GM19438 (cell line): ENCODE measurements around the gene PTPRG.

Experiments used
- ATAC-seq: cut with Tn5 transposase; IDR thresholded peaks from one replicate; pipeline ENCODE4 v1.9.1; 2021; ENCODE audit warnings: low read depth; ENCODE audit not compliant: unreplicated experiment

PTPRG gene

DNA sequence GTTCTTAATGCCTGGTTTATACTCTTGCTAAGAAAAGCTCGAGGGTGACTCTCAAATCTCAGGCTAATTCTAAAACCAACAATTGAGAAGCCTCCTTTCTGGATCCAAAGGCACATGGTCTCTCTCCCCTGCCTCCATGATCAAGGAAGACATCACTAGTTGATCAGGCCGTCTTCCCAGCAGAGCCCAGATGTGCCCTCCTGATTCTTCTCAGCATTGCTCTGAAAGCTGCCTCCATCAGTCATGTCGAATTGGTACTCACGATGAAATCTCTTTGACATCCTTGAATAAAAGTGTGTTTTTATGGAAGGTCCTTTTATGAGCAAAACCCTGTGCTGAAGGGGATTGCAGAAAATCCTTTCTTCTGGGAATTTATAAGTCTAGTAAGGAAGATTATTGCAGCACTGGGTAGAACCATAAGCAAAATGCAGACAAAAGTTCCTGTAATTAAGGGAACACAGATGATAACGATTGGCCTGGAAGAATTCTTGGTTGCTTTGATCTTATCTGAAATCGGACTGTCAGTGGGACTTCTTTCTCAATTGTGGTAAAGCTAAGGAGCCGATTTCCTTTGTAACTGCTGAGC, 345.9 kb downstream of the PTPRG start:
- no peak for ATAC-seq

DNA sequence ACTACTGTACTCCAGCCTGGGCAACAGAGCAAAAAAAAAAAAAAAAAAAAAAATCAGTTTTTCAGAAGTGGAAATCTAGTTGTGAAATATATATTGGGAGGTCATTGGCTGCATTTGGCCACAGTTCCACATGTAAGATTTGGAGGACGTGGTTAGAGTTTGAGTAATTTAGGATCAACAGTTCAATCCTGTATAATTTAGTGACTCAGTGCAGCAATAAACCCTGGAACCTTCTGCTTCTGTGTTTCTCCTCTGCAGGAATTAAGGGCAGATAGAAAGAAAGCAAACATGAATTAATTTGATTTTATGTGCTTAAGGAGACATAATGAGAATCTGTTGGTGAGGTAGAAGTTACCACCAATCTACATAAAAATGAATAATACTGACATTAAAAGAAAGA, 347.0 kb downstream of the PTPRG start:
- ATAC-seq, result no peak

- ATAC-seq, result no peak
Observed at GRCh38 chr3:61910732-61911131, 349.4 kb downstream of the PTPRG start.

DNA sequence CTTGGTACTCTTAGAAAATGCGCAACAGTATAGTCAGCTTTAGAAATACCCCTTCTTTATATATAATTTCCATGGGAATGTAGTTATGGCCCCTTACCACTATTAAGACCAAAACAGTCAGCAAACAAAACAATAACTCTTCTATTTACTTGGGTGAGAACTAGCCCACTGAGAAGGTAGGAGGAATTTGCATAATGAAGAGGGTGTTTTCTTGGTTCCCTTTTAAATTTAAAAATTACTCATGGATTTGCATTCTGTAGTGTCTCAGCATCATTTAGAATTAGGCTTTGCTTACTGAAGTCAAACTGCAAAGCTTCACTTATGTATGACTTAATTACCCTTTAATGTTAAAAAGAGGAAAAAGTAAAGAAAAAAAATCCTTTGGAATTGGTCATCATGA, 350.8 kb downstream of the PTPRG start:
- ATAC-seq, result no peak

DNA sequence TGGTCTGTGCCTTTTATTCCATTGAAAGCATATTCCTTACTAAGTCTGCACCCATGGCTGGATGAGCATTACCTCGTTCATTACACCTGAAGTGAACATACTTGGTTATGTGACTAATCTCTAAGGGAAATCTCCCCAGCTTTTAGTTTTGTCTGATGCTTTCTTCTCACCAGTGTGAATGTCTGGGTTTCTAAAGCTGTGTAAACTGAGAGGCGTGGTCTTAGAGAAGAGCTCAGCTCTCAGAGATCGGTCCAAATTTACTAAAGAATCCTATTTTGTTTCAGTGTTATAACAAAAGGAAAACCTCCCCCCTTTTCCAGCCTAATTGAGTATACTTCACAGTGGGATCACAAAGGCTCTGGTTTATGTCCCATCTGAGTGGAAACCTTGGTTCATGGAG, 352.3 kb downstream of the PTPRG start:
- ATAC-seq, result no peak

DNA sequence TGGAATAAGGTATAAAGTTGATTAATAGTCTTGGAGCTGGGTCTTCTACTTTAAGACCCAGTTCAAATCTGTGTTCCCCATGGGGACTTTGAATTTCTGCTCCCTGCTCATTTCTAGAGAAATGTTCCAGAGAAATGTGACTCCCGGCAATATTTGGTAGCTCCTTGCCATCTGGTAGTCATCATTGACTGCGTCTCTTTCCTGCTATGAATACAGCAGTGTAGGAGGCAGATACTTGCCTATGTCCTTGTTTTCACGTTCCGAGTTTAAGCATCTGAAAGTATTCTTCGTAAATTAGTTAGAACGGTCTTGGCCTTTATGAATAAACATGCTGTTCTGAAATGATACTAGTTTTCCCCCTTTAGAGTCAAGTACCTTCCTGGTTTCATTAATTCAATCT, 352.9 kb downstream of the PTPRG start:
- no peak for ATAC-seq

- ATAC-seq, result no peak
Observed at GRCh38 chr3:61915296-61915695, 353.9 kb downstream of the PTPRG start.

- ATAC-seq, result no peak
Observed at GRCh38 chr3:61919371-61919770, 358.0 kb downstream of the PTPRG start.

DNA sequence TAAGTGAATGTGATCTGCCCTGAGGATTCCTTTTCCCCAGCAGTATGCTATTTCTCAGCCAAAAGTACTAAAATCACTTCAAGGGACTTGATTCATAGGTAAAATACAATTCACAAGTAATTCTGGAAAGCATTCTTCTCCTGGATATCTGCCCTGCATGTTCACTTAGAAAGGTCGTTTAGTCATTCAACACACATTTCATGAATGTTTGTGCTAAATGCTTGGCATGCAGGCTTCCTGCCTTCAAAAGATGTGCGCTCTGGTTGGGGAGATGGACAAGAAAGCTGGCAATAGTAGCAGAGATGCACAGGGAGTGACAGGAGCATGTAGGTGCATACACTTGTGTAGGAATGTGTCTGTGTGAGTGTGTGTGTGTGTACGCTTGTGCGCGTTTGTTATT, 360.7 kb downstream of the PTPRG start:
- no peak for ATAC-seq

DNA sequence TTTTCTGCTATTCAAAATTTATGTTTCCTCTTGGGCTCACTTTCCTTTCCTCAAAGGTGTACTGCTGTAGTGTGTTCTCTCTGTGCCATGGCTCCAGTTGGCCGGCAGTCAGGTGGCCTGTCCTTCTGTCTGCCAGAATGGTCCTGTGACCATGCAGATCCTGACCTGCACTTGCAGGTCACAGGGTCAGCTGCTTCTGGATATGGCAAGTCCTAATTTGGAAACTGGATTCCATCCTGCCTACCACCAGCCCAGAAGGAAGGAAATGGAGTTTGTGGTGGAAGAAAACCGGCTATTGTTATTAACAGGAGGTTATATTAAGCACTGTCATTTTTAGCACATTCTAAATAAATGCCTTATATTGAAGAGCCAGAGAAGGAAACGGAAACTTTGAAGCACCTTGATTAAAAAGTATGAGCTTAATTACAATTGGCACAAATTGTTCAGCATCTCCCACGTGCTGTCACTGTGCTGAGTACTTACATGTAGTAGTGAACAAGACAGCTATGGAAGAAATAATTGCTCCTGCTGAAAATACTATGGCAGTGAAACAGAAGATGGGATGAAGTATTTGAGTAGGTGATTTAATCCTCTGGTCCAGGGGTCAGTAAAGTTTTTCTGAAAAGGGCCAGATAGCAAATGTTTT, 362.8 kb downstream of the PTPRG start:
- no peak for ATAC-seq

- no peak for ATAC-seq
Observed at GRCh38 chr3:61924991-61925390, 363.6 kb downstream of the PTPRG start.

DNA sequence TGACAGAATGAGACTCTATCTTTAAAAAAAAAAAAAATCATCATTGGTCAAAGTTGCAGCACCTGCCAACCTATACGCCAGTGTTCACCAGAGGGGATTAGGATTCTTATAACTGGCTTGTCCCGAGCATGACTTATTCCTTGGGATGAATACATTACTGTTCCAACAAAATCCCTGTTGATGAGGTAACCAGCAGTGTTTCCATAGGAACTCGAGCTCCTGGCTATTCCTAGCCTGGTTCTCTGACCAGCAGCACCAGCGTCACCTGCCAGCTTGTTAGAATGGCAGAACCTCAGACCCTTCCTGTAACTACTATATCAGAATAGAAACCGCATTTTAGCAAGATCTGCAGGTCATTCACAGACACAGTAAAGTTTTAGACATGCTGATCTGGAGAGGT, 364.4 kb downstream of the PTPRG start:
- no peak for ATAC-seq

DNA sequence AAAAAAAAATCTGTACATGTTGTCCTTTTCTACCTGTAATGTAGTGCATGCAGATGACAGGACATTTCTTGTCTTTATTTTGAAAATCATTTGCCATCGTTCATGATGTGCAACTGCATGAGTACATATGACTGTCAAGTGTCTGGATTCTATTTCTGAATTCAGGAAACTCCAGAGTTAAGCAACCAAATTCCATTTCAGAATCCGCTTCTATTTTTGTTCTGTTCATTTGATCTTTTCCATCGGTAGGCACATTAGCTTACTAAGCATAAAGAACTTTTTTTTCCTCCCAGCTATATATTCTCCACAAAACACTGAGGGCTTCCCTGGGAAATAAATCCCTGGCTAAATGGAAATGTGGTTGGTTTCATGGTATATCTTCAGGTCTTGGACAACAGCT, 365.6 kb downstream of the PTPRG start:
- no peak for ATAC-seq

GRCh38 chr3:61927332-61927731, 366.0 kb downstream of the PTPRG start:
- ATAC-seq, result no peak

- no peak for ATAC-seq
Observed at GRCh38 chr3:61928039-61928438, 366.7 kb downstream of the PTPRG start.

- ATAC-seq, result no peak
Observed at GRCh38 chr3:61928776-61929314, 367.5 kb downstream of the PTPRG start.

DNA sequence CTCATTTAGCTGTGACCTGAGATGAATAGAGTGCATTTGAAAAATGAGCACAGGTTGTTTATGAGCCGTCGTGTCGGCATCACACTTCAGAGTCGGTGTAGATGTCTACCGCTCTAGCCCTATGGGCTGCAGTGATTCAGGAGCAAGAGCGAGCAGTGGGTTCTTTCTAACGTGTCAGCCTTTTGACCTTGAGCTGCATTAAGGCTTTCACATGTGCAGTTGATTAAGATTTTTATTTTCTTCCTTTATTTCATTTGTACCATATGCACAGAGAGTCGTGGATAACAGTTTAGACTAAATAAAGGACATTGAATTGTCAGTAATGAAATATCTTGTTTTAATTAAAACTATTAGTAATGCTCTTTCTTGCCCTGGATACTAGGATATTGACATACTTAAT, 368.2 kb downstream of the PTPRG start:
- ATAC-seq, result no peak

DNA sequence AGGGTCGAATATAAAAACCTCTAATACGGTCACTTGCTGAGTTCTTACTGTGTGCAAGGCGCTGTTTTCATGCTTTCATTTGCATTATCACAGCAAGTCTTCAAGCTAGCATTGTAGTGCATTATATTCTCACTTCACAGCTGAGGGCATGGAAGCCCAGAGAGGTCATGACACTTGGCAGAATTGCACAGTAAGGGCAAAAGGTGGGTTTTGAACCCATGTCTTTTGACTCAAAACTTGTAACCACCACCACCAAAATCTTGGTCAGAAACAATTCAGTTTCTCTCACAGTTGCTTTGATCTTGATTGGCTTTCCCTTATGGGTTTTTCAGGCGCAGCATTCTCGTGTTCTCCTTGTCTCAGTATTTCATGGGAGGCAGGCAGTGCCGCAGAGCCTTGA, 371.1 kb downstream of the PTPRG start:
- no peak for ATAC-seq

- ATAC-seq, result no peak
Observed at GRCh38 chr3:61933798-61934504, 372.6 kb downstream of the PTPRG start.

DNA sequence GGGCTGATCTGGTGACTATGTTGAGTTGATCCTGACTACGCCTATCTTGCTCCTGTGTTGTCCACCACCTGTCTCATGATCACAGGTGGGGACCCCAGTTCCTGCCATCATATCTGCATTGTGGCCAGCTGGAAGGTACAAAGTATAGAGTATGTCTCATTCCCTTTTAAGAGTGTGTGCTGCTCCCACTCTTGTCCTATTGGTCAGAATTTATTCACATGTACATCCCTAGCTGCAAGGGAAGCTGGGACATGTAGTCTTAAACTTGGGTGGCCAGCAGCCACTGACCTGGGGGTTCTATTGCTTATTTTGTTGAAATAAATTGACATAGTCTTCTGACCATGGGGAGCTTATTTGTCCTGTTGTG, 373.1 kb downstream of the PTPRG start:
- no peak for ATAC-seq

DNA sequence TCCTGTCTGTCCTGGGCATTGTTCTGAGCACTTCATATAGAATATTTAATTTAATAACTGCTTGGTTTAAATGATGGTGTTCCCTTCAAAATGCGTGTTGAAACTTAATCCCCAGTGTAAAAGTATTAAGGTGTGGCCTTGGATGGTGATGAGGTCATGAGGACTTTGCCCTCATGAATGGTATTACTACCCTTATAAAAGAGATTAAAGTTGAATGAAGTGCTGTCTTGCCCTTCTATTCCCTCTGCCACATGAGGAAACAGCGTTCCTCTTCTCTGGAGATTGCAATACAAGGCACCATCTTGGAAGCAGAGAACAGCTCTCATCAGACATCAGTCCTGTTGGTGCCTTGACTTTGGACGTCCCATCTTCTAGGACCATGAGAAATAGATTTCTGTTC, 374.4 kb downstream of the PTPRG start:
- no peak for ATAC-seq

DNA sequence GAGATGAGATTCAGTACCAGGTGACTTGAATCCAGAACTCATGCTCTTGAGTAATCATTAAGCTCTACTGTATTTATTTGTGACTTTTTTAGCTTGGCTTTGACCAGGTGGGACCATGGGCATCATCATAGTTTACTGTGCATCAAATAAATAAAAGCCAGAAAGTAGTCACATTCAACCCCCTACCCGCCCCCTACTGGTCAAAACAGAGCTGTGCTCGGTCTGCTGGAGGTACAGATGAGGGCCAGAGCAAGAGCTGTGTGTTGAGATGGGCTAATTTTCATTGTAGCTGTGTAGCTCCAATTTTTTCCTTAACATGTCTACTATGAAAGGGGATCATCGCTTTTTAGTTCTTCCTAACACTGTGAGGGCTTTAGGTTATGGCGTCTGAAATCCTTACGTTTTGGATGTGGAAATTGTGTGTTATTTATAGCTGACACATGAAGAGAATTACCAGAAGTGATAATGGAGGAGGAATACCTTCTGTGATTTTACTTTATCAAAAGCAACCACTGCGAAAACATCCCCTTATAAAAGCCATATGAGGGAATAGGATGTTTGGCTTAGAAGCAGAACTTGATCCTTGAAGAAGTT, 375.1 kb downstream of the PTPRG start:
- ATAC-seq, result no peak
